DMS53 treated with DMSO at 0.1 percent for 48 hours (cell line): ENCODE results near the gene APH1A.
"Not testable (repeated sequence)": the region's sequence is repeated elsewhere in the genome, so short reads cannot be mapped to it uniquely, and the experiment has no call there.

Source experiments
- DNase-seq: peaks from one replicate; lab custom pipeline; 2025; ENCODE audit not compliant: unreplicated experiment; lab: John Stamatoyannopoulos, UW

APH1A gene

GRCh38 chr1:150268705-150269403 is at the start of gene APH1A:
APH1A (minus strand) TSS chr1:150269016; CDS start chr1:150268810, 206 bp downstream.
- DNase-seq: peak; percentile 81

DNA sequence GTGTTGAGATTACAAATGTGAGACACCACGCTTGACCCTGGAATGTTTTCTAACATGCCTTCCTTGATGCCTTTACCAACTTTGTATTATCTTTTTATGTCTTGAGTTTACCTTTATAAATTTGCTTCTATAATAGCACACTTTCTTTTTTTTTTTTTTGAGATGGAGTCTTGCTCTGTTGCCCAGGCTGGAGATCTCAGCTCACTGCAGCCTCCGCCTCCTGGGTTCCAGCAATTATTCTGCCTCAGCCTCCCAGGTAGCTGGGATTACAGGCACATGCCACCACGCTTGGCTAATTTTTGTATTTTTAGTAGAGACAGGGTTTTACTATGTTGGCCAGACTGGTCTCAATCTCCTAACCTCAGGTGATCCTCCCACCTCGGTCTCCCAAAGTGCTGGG is 45.9 kb upstream of the APH1A start:
- not testable (repeated sequence) for DNase-seq

DNA sequence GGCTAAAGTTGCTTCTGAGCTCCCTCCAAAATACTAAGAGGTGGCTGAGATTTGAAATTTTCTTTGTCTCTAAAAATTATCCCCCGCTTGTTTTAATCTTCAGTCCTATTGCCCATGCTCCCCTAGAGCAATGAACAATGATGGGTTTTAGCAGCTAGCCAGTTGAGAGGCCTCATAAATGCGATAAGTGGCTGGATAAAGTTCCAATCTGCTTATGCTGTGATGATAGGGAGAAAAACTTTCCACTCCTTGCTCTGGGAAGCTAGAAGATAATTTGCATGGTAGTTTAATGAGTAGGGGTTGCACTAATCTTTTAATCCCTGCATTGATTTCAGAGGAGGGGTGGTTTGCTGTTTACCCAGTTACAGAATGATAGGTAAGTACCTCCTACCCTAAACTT is 42.9 kb upstream of the APH1A start:
- DNase-seq: no peak

GRCh38 chr1:150309758-150310508 is 41.1 kb upstream of the APH1A start:
- peak; percentile 11 for DNase-seq

- DNase-seq: not testable (repeated sequence)
These were observed 39.8 kb upstream of the APH1A start for GRCh38 chr1:150308585-150308984.

DNA sequence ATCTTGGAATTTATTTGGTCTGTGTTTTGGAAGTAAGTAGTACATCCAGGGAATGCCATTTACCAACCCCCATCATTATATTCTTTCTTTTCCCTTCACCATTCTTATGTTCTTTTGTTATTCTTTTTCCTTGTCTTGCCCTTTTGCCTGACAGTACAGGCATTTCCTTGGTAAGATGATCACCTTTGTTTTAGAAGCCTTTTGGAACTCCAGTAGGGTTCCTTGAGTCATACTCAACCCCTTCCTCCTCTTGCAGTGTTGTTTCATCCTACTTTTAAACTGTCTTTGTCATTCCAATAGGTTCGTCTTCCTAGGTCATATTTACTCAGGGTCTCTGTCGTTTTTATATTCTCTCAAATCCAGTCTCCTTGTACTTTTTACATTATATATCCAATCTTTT is 34.1 kb upstream of the APH1A start:
- no peak for DNase-seq

DNA sequence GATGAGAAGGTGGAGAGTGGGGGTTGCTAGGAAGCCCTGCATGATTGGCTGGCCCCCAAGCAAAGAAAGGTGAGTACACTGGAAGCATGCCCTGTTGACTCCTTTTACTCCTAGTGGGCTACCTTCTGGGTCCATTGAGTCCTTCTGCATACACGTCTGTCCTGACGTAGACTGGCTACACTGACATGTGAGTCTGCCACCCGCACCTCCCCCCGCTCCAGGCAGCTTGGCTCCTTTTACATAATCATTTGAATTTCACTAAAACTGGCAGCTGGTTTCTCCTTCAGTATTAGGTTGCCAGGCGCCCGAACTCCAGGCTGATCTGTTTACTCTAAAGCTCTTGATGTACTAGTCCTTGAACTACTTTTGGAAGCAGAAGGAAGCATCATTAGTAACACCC is 33.5 kb upstream of the APH1A start:
- DNase-seq: no peak

GRCh38 chr1:150299716-150300115 is 30.9 kb upstream of the APH1A start:
- DNase-seq: no peak

DNA sequence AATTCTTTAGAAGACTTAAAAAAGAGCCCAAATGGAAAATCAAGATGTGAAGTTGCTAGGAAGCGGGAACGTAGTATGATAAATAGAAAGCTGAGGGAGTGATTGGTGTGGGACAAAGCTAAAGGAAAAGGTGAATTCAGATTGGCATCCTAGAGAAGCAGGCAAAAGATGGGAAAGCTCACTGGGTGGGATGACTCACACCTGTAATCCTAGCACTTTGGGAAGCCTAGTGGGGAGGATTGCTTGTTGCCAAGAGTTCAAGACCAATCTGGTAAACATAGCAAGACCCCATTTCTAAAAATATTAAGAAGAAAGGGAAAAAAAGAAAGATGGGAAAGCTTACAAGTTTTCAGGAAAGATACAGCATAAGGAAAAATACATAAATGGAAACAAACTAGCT is 26.7 kb upstream of the APH1A start:
- DNase-seq: no peak

DNA sequence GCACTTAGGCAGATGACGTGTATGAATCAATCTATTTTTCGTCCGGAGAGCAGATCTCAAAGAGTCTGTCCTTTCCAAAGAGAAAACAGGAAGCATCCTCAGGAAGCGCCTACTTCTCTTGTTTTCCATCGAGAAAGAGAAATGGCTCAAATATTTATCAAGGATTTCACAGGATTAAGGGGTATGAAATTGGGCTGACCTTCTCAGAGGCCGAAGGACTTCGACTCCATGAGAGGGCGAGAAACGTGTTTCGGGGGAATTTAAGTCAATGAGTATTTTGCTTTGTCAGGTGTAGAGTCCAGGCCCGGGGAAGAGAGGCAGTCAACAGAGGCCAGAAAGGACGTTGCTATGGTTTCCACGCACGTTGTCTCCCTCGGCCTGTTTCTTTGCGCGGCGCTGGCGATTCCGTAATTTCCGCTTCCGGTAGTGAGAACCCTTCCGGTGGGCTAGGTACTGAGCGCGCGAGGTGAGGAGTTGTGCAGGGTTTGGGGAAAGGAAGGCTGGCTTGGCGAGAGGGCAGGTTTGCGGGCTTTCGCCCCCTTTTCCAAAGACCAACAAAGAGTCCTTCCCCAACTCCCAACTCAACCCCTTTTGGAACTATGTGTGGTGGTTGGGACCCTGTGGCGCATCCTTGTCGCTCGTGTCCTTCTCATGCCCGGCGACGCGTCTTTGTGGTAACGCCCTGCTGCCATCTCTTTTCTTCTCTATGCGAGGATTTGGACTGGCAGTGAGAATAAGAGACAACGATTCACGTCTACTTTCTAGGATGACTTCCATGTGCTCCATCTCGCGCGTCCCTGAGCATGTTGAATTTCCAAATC is 24.8 kb upstream of the APH1A start, which contains the start of gene MRPS21:
Gene MRPS21 (plus strand): TSS at position 429 of the 821 bp plus-strand sequence. CDS start 506 bp downstream, outside the sequence.
- DNase-seq: peak; percentile 82

- DNase-seq: no peak
These were observed 20.0 kb upstream of the APH1A start for GRCh38 chr1:150288822-150289221.

DNA sequence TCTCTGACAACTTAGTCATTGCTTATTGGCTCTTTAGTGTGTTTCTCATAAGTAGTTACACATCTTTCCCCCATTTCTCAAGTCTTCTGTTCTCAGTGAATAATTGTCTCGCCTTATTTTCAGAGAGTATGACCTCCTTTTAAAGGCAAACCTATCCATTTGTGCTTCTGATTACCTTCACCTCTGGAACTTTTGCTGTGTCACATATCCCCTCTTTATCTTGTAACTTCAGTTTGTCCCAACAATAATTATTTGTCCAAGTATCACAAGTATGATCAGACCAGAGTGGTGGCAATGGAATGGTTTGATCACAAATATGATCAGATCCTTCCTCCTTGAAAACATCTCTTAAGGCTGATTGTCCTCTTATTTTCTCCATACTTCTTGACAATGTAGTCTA is 19.6 kb upstream of the APH1A start:
- no peak for DNase-seq

GRCh38 chr1:150283260-150283659 is 14.4 kb upstream of the APH1A start:
- no peak for DNase-seq

GRCh38 chr1:150282558-150282958 is 13.7 kb upstream of the APH1A start:
- DNase-seq: no peak

DNA sequence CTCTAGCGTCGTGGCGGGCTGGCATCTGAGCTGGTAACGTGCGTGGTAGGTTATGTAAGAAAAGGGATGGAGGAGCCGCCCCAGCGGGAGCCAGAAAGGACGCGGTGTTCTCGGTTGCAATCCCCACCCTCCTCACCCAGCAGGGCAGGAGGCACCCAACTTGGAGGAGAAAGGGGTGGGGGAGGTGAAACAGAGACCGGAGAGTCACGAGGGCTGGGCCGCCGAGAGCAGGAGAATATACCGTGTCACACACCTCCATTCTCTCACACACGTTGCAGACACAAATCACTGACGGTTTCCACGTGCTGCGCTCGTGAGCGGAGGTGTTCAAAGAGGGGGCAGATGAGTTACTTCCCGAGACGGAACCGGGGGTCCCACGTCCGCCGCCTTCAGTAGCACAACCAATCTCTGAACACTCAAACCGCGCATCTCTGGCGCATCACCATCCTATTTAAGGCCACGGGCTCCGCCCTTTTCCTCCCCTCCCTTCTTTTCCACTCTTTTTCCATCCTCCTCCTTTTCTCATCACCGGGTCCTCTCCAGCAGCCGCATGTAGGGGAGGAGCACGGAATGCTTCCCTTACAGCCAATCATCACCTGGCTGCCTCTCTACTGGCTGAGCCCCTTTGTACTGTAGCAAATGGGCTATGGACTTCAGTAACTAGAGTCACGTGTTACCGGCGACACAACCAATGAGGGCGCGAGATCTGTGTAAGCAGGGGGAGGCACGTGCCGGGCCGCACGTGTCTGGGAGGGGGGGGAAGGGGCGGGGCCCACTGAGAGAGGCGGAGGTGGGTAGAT is 13.1 kb upstream of the APH1A start, which contains the start of gene CIART:
Gene CIART (plus strand): TSS at position 797 of the 800 bp plus-strand sequence. CDS start 714 bp downstream, outside the sequence.
- peak; percentile 97 for DNase-seq

GRCh38 chr1:150281221-150281757 is 12.5 kb upstream of the APH1A start:
- peak; percentile 55 for DNase-seq

DNA sequence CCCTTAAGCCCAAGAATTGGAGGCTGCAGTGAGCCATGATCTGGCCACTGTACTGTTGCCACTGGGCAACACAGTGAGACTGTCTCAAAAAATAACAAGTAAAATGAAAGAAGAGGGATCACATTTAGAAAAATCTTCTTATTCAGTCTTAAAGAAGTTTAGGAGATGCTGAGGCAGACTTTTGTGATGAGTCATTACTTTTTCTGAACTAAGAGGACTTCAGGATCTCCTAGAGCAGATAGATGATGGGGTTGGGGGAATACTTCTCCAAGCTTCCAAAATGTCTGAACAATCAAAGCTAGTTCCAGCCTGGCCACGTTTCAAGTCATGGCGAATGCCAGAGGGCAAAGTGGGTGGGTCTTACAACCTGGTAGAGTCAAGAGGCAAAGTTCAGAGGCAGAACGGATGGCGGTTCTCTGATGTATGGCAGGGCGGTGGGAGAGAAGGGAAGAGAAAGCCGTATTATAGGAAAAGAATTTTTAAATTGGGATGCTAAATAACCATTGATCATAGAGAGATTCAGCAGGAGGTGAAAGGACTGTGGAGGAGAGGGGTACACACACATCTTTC is 11.4 kb upstream of the APH1A start:
- DNase-seq: no peak

- DNase-seq: no peak
These were observed 4.5 kb upstream of the APH1A start for GRCh38 chr1:150273311-150273710.

DNA sequence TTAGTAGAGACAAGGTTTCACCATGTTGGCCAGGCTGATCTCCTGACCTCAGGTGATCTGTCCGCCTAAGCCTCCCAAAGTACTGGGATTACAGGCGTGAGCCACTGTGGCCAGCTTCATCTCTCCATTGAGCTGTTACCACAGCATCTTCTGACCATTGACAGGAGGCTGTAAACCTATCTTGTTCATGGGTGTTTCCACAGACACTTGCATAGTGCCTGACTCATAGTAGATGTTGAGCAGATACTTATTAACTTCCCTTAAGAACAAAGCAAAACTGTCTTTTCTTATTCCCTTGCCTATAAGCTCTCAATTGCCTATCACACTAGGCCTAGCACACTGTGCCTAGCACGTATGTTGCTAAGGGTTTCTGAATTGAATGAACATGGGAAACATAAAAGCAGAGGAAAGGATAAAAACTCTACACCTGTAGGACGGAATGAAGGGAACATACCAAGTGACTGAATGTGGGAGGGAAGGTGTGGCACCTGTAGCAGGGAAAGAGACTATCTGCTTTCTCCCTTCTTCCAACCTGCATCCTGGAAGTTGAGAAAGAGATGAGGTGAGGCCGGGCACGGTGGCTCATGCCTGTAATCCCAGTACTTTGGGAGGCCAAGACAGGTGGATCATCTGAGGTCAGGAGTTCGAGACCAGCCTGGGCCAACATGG is 2.6 kb upstream of the APH1A start:
- no peak for DNase-seq
